ENCODE results near the gene ENTR1. TPM values are rescaled to one million over a fixed set of nuclear protein-coding genes. Genes with fewer than 3 reads are reported as not detected.

The ENTR1 gene
- total and polyA plus RNA-seq, 5 donors, result 13.6 to 22.9 (median 19.8) TPM

GRCh38 chr9:136373300-136374182 lies 36.9 kb downstream of the ENTR1 start, which contains the start of gene CARD9:
Gene CARD9 (minus strand): TSS chr9:136373669. CDS start chr9:136372078, 1,591 bp downstream.
- intact Hi-C loops (cut with DNase I), result no loop called here
- Histone ChIP-seq H3K27ac (ENCODE audit: low read length) (no peak within 1 kb of the TSS), H3K4me3 (ENCODE audit: low read length) (no peak within 1 kb of the TSS), H3K4me1 (ENCODE audit: control insufficient read depth, insufficient read depth, low read length) (no peaks in the 10 kb centered on the region), H3K9me3 (ENCODE audit: control insufficient read depth, low read length) (no peaks in the 10 kb centered on the region), H3K27me3 (ENCODE audit: control insufficient read depth, insufficient read depth) (no peaks in the 10 kb centered on the region)
- DNase-seq (peak in 2 of 3 donors; percentile 81 to 82), ATAC-seq (peak; percentile 9 to 30)
- 59% methylated on average over 27 of the region's 27 CpGs for WGBS

- peak; percentile 49 to 54 for ATAC-seq
- WGBS, result 22% methylated on average over 21 of the region's 21 CpGs
- DNase-seq, result peak; percentile 71 to 90 (median 86)
- H3K4me3 ChIP-seq (ENCODE audit: low read length), result no peak overlapping the region
- no peaks in the 10 kb centered on the region for H3K4me1 ChIP-seq (ENCODE audit: control insufficient read depth, insufficient read depth, low read length)
- no peak overlapping the region for H3K27ac ChIP-seq (ENCODE audit: low read length)
- no peaks in the 10 kb centered on the region for H3K27me3 ChIP-seq (ENCODE audit: control insufficient read depth, insufficient read depth)
- intact Hi-C loops (cut with DNase I), result no loop called here
- no peaks in the 10 kb centered on the region for H3K9me3 ChIP-seq (ENCODE audit: control insufficient read depth, low read length)
Measured at GRCh38 chr9:136372561-136373299, 37.7 kb downstream of the ENTR1 start.

GRCh38 chr9:136372006-136372405 lies 38.4 kb downstream of the ENTR1 start:
- H3K4me3 ChIP-seq (ENCODE audit: low read length), result no peak overlapping the region
- DNase-seq (peak in 1 of 3 donors; percentile 67), ATAC-seq (no peak)
- H3K4me1 ChIP-seq (ENCODE audit: control insufficient read depth, insufficient read depth, low read length), result no peaks in the 10 kb centered on the region
- no peak overlapping the region for H3K27ac ChIP-seq (ENCODE audit: low read length)
- no peaks in the 10 kb centered on the region for H3K9me3 ChIP-seq (ENCODE audit: control insufficient read depth, low read length)
- intact Hi-C loops (cut with DNase I), result no loop called here
- H3K27me3 ChIP-seq (ENCODE audit: control insufficient read depth, insufficient read depth), result no peaks in the 10 kb centered on the region
- WGBS, result 87% methylated on average over 21 of the region's 21 CpGs

GRCh38 chr9:136371533-136371880 lies 38.9 kb downstream of the ENTR1 start:
- intact Hi-C loops (cut with DNase I), result no loop called here
- DNase-seq, result peak in 1 of 3 donors; percentile 71
- Histone ChIP-seq H3K4me1 (ENCODE audit: control insufficient read depth, insufficient read depth, low read length) (no peaks in the 10 kb centered on the region), H3K9me3 (ENCODE audit: control insufficient read depth, low read length) (no peaks in the 10 kb centered on the region), H3K4me3 (ENCODE audit: low read length) (no peak overlapping the region), H3K27me3 (ENCODE audit: control insufficient read depth, insufficient read depth) (no peaks in the 10 kb centered on the region), H3K27ac (ENCODE audit: low read length) (no peak overlapping the region)
- 94% methylated on average over 13 of the region's 13 CpGs for WGBS
- ATAC-seq, result no peak

- Histone ChIP-seq H3K9me3 (ENCODE audit: control insufficient read depth, low read length) (no peaks in the 10 kb centered on the region), H3K4me3 (ENCODE audit: low read length) (no peak overlapping the region), H3K27me3 (ENCODE audit: control insufficient read depth, insufficient read depth) (no peaks in the 10 kb centered on the region), H3K27ac (ENCODE audit: low read length) (no peak overlapping the region), H3K4me1 (ENCODE audit: control insufficient read depth, insufficient read depth, low read length) (no peaks in the 10 kb centered on the region)
- WGBS, result 93% methylated on average over 54 of the region's 54 CpGs
- DNase-seq, result peak in 1 of 3 donors; percentile 64
- ATAC-seq, result no peak
- intact Hi-C loops (cut with DNase I), result no loop called here
Measured at GRCh38 chr9:136370687-136371532, 39.5 kb downstream of the ENTR1 start.

- intact Hi-C loops (cut with DNase I), result no loop called here
- 94% methylated on average over 19 of the region's 19 CpGs for WGBS
- no peaks in the 10 kb centered on the region for H3K9me3 ChIP-seq (ENCODE audit: control insufficient read depth, low read length)
- no peak overlapping the region for H3K27ac ChIP-seq (ENCODE audit: low read length)
- H3K4me1 ChIP-seq (ENCODE audit: control insufficient read depth, insufficient read depth, low read length), result no peaks in the 10 kb centered on the region
- ATAC-seq, result no peak
- peak in 1 of 3 donors; percentile 64 for DNase-seq
- no peaks in the 10 kb centered on the region for H3K27me3 ChIP-seq (ENCODE audit: control insufficient read depth, insufficient read depth)
- no peak overlapping the region for H3K4me3 ChIP-seq (ENCODE audit: low read length)
Measured at GRCh38 chr9:136370037-136370436, 40.4 kb downstream of the ENTR1 start.

GRCh38 chr9:136368190-136368589 lies 42.2 kb downstream of the ENTR1 start:
- Histone ChIP-seq H3K4me3 (ENCODE audit: low read length) (no peak overlapping the region), H3K27ac (ENCODE audit: low read length) (no peak overlapping the region), H3K9me3 (ENCODE audit: control insufficient read depth, low read length) (no peaks in the 10 kb centered on the region), H3K27me3 (ENCODE audit: control insufficient read depth, insufficient read depth) (no peaks in the 10 kb centered on the region), H3K4me1 (ENCODE audit: control insufficient read depth, insufficient read depth, low read length) (peaks cover 5% of the 10 kb centered on the region)
- intact Hi-C loops (cut with DNase I), result no loop called here
- 78% methylated on average over 18 of the region's 18 CpGs for WGBS
- ATAC-seq, result no peak
- peak in 1 of 3 donors; percentile 64 for DNase-seq

GRCh38 chr9:136367296-136368145 lies 42.9 kb downstream of the ENTR1 start:
- intact Hi-C loops (cut with DNase I), result no loop called here
- 86% methylated on average over 45 of the region's 45 CpGs for WGBS
- Histone ChIP-seq H3K9me3 (ENCODE audit: control insufficient read depth, low read length) (no peaks in the 10 kb centered on the region), H3K27ac (ENCODE audit: low read length) (no peak overlapping the region), H3K4me1 (ENCODE audit: control insufficient read depth, insufficient read depth, low read length) (peaks cover 5% of the 10 kb centered on the region), H3K27me3 (ENCODE audit: control insufficient read depth, insufficient read depth) (no peaks in the 10 kb centered on the region), H3K4me3 (ENCODE audit: low read length) (no peak overlapping the region)
- peak in 1 of 3 donors; percentile 62 for DNase-seq
- no peak for ATAC-seq

- no peak for ATAC-seq
- Histone ChIP-seq H3K27ac (ENCODE audit: low read length) (no peak overlapping the region), H3K9me3 (ENCODE audit: control insufficient read depth, low read length) (no peaks in the 10 kb centered on the region), H3K4me1 (ENCODE audit: control insufficient read depth, insufficient read depth, low read length) (peaks cover 5% of the 10 kb centered on the region), H3K27me3 (ENCODE audit: control insufficient read depth, insufficient read depth) (no peaks in the 10 kb centered on the region), H3K4me3 (ENCODE audit: low read length) (no peak overlapping the region)
- intact Hi-C loops (cut with DNase I), result no loop called here
- peak in 1 of 3 donors; percentile 30 for DNase-seq
- 91% methylated on average over 9 of the region's 9 CpGs for WGBS
Measured at GRCh38 chr9:136366826-136367225, 43.6 kb downstream of the ENTR1 start.

- ATAC-seq, result no peak
- intact Hi-C loops (cut with DNase I), result no loop called here
- peak in 1 of 3 donors; percentile 67 for DNase-seq
- no peak overlapping the region for H3K27ac ChIP-seq (ENCODE audit: low read length)
- H3K9me3 ChIP-seq (ENCODE audit: control insufficient read depth, low read length), result no peaks in the 10 kb centered on the region
- H3K27me3 ChIP-seq (ENCODE audit: control insufficient read depth, insufficient read depth), result no peaks in the 10 kb centered on the region
- no peak overlapping the region for H3K4me3 ChIP-seq (ENCODE audit: low read length)
- H3K4me1 ChIP-seq (ENCODE audit: control insufficient read depth, insufficient read depth, low read length), result peaks cover 5% of the 10 kb centered on the region
- WGBS, result 62% methylated on average over 9 of the region's 9 CpGs
Measured at GRCh38 chr9:136365775-136366222, 44.6 kb downstream of the ENTR1 start.

All from right cardiac atrium (tissue), 5 donors.